ENCODE data around the gene HYAL1.
A peak's percentile ranks its signal among the peaks of the same experiment; 100 is the strongest.

The HYAL1 gene

DNA sequence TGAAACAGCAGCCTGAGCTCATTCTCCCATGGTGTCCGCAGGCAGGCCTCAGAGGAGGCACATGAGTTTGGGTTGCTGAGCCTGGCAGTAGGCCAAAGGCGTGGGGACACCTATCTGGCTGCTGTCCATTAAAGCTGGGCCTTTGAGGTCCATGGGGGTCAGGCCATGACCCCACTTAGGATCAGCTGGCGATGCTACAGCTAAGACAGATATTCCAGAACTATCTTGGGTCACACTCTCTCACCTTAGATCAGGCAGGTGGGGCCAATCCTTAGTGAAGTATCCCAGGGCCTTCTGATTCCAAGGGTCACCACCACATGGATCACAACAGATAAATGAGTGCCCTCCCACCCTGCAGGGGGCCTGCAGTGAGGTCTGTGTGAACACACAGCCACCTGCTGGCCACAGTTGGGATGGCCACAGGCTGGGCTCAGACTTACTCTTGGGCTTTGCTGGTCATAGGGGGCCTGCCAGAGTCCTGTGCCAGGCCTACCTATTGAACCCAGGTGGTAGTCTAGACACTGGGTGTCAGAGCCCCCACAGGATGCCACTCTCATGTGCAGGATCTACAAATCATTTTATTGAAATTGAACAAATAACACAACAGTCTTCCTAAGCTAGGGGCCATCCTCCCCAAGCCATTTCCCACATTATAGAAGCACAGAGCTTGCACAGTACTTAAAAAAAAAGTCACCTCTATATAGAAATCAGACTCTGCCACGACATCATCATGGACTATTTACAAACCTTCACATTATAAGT, 21.2 kb upstream of the HYAL1 start:
- Mint-ChIP-seq H3K9me3 (no peaks in the 10 kb centered on the region), H3K27ac (no peak overlapping the region), H3K27me3 (no peaks in the 10 kb centered on the region), H3K4me3 (no peak overlapping the region), H3K4me1 (peaks cover 65% of the 10 kb centered on the region)
- ATAC-seq, result peak; percentile 48
- DNase-seq, result peak; percentile 68 to 71

DNA sequence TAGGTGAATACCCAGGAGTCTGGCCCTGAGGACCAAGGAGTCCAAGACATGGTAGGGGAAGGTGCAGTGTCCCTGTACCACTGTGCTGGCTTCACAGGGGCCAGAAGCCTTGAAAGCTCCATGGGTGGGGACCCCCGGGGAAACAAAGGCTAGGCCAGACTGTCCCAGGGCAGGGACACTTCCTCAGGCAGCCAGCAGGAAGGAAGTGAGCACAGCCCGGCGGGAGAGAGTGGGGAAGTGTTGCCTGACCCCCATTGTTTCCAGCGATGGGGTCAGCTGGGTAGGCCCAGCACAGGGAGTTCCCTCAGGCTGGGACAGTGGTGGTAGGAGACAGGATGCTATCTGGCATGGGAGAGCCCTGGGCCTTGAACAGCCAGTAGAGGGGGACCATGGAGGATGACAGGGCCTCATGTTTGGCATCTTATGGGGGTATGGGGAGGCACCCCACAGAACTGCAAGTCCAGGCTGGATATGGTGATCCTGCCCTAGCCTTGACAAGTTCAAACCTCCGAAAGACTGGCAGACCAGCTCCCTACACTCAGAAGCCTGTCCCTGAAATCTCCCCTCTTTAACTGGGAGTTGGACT, 20.3 kb upstream of the HYAL1 start:
- Mint-ChIP-seq H3K4me1 (peaks cover 70% of the 10 kb centered on the region), H3K9me3 (no peaks in the 10 kb centered on the region), H3K27ac (peak overlapping the region in 1 of 2 donors; percentile 52), H3K27me3 (no peaks in the 10 kb centered on the region), H3K4me3 (no peak overlapping the region)
- ATAC-seq (no peak), DNase-seq (no peak)

DNA sequence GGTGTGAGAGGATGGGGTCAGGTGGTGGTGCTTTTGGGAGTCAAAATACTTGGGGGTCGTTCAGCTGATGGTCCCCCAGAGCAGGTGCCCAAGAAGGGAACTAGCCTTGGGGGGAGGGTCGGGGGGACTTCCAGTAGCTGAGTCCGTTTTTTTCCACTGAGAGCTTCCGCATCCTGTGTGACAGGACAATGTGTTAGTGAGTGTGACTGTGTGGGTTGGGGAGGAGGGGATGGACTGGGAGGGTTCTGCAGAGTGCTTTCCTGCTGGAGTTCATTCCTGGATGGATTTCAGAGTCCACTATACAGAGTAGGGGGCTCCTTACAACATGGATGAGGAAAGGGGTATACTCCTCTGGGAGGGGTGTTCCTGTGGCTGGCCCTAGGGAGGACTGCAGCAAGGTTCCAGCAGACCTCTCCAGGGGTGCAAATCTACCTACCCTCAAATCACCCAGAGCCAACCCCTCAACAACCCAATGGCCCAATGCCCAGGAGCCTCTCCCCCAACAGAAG, 19.8 kb upstream of the HYAL1 start:
- Mint-ChIP-seq H3K9me3 (no peaks in the 10 kb centered on the region), H3K27ac (peak overlapping the region in 1 of 2 donors; percentile 52), H3K4me3 (no peak overlapping the region), H3K27me3 (no peaks in the 10 kb centered on the region), H3K4me1 (peaks cover 75% of the 10 kb centered on the region)
- DNase-seq (no peak), ATAC-seq (no peak)

DNA sequence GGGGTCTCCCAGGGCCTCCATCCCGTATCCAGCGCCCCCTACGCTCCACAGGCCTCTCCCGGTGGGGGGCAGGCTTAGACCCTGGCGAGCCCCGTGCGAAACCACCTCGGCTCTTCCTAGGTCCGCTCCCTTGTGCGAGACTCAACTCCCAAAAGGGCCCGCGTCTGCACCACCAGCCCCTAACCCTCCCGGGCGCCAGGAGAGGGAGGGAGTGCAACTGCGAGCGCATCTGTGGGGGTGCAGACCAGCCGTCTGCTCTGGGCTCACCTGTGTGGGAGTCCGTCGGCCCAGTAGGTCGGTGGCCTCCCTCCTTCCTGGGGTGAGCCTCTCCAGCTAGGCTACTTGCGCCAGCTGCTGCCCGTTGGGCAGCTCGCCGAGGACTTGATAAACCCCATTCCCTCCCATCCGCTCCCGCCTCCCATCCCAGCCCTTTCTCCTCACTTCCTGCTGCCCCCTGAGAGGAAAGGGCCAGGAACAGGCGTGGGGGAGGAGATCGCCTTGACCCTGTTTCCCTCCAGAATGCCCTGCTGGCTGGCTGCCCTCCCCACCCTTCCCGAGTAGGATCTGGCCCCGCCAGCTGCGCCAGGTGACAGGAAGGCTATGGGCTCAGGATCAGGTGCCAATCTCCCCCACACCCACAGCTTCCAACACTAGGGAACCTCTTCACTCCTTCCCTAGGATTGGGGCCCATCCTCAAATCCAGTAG, 19.2 kb upstream of the HYAL1 start, which contains the start of gene HYAL2:
HYAL2 (minus strand) TSS at position 360 of the 706 bp plus-strand sequence. CDS start 2,256 bp downstream, outside the sequence.
- Mint-ChIP-seq H3K27me3 (no peaks in the 10 kb centered on the region), H3K4me3 (peak within 1 kb of the TSS; percentile 83 to 85), H3K9me3 (no peaks in the 10 kb centered on the region), H3K4me1 (peaks cover 78% of the 10 kb centered on the region), H3K27ac (peak within 1 kb of the TSS; percentile 99 to 100)
- ATAC-seq (no peak), DNase-seq (no peak)

DNA sequence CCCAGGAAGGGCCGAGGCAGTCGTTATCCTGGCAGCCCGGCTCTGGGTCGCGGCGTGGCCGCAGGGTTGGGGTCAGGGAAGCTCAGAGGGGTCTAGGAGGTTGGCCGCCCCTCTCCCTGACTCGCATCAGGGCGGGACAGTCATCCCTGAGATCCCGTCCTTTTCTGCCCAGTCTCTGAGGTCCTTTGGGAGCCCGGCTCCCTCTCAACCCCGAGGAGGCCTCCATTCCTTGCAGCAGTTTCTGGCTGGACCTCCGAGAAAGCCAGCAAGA, 18.7 kb upstream of the HYAL1 start:
- Mint-ChIP-seq H3K4me3 (peak overlapping the region; percentile 83 to 85), H3K9me3 (no peaks in the 10 kb centered on the region), H3K4me1 (peaks cover 78% of the 10 kb centered on the region), H3K27me3 (no peaks in the 10 kb centered on the region), H3K27ac (peak overlapping the region; percentile 65 to 100)
- DNase-seq (no peak), ATAC-seq (no peak)

DNA sequence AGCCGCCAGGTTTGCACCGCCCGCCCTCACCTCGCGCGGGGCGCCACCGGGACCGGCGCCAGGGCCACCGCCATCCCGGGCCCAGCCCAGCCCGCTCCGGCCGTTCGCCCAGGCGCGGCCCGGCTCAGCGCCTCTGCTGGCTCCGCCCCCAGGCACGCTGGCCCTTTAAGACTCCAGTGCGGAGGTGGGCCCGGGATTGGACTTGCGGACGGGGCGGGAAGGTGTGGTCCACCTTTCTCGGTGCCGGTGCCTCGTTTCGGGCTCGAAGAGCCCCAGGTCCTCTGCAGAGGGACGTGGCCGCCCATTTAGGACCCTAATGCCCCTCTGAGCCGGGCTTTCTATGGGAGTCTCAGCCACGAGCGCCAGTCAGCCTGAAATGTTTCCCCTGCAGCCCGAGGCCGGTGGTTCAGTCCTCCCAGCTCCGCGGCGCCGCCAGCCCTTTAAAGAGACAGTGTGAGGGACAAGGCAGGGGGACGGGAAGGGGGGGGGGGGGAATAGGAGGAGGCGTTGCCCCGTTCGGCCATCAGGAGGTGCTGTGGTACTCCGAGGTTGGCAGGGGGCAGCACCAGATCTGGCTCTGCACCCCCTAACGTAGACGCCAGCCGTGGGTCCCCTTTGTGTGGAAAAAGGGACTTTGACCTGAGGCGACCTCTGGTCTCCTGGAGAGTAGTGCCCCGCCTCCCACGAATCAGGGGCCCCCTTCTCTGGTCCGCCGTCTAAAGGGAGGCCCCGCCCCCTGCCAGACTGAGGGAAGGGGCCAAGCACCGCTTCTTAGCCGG, 18.2 kb upstream of the HYAL1 start:
- DNase-seq (peak; percentile 84 to 86), ATAC-seq (peak; percentile 79)
- H3K27me3 Mint-ChIP-seq, result no peaks in the 10 kb centered on the region
- no peaks in the 10 kb centered on the region for H3K9me3 Mint-ChIP-seq
- H3K4me3 Mint-ChIP-seq, result peak overlapping the region; percentile 83 to 85
- peak overlapping the region; percentile 99 to 100 for H3K27ac Mint-ChIP-seq
- H3K4me1 Mint-ChIP-seq, result peaks cover 78% of the 10 kb centered on the region

DNA sequence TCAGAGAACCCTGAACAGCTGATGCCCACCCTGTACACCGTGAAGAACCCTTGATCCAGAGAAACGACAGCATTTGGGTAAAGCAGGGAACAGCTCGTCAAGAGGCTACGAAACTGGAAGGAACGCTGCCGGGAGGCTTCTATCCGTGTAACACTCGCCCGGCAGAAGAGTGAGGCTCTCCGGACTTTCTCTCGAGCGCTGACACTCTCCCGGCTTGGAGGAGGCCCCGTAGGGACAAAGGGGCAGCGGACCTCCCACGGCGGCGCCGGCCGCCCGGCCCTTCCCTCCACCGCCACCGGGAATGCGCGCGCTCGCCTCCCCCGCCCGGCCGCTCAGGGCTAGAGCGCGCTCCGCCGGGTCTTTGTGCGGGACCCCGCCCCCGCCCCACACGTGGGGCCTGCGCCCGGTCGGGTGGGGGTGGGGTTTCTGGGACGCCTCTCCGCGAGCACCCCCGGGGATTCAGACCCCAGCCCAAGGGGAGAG, 17.5 kb upstream of the HYAL1 start:
- Mint-ChIP-seq H3K4me1 (peaks cover 79% of the 10 kb centered on the region), H3K4me3 (peak overlapping the region; percentile 83 to 91), H3K27me3 (no peaks in the 10 kb centered on the region), H3K27ac (peak overlapping the region; percentile 53 to 85), H3K9me3 (no peaks in the 10 kb centered on the region)
- DNase-seq (no peak), ATAC-seq (peak; percentile 62)

DNA sequence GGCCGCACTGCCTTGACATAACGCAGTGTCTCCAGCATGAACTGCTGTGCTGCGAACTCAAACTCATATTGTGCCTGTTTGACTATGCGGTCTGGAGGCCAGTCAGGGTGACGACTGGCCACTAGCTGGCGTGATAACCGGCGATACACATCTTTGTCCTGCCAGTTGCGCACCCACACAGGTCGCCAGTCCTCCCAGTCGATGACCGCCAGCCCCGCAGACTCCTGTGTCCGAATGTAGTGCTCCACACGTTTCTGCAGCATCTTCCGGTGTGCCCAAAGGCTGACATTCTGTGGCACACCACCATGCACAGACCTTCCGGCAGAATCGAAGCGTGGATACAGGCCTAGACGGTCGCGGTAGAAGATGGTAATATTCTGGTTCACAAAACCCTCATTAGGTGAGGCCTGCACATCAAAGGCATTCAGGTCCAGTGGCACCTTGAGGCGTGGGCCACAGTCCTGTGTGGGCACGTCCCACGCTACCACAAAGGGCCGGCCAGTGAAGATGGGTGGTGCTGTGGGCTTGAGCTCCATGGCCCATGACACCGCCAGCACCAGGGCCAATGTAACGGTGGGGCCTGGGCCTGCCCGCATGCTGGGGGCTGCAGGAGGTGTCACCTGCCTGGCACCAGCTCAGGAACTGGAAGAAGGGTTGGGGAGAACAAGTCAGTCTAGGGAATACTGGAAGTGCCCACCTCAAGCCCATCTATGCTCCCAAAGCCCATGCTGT, 16.7 kb upstream of the HYAL1 start:
- no peak for ATAC-seq
- H3K27me3 Mint-ChIP-seq, result no peaks in the 10 kb centered on the region
- no peaks in the 10 kb centered on the region for H3K9me3 Mint-ChIP-seq
- peak overlapping the region; percentile 83 to 91 for H3K4me3 Mint-ChIP-seq
- peaks cover 82% of the 10 kb centered on the region for H3K4me1 Mint-ChIP-seq
- DNase-seq, result no peak
- H3K27ac Mint-ChIP-seq, result no peak overlapping the region

DNA sequence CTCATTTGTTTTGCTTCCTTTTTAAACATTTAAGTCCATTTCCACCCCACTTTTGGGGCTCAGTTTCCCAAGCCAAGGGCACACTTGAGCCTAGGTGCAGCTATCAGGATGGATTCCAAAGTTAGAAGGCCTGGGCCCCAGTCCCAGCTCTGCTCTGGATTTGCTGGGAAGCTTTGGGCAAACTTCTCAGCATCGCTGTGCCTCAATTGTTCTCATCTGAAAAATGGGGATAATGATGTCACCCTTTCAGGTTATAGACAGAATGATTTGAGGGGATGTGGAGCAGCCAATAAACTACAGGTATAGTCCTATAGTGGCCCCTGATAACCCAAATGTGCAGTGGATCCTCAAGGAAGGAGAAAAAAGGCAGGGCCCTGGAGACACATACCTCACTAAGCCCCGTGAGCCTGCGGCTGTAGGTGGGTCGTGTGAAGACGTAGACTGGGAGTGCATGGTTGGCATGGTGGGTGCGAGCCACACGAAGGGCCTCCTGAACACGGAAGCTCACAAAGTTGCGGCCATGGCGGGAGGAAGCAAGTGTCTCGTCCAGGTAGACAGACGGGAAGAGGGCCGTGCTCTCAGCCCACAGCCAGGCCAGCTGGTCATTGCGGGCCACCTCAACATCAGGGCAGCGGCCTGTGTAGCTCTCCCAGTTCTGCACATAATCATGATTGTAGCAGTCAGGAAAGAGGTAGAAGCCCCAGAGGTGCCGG, 16.0 kb upstream of the HYAL1 start:
- Mint-ChIP-seq H3K27ac (no peak overlapping the region), H3K4me1 (peaks cover 77% of the 10 kb centered on the region), H3K9me3 (no peaks in the 10 kb centered on the region), H3K27me3 (no peaks in the 10 kb centered on the region), H3K4me3 (no peak overlapping the region)
- DNase-seq, result no peak
- no peak for ATAC-seq

DNA sequence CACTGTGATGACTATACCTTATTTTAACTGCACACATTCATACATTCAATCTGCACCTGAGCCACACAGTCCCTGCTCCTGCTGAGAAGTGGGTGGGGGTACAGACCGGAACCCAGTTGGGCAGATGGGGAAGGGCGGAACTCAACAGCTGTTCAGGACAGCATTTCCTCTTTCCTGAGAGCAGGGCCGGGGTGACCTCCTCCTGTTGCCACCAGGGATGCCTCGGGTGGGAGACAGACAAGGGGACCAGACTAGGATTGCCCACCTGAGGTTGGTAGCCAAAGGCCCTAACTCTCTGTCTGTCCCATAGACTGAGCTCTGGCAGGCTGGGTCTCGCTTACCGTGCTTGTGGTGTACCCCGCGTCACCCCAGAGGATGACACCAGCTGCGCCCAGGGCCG, 15.2 kb upstream of the HYAL1 start:
- Mint-ChIP-seq H3K4me1 (peaks cover 71% of the 10 kb centered on the region), H3K9me3 (no peaks in the 10 kb centered on the region), H3K27me3 (no peaks in the 10 kb centered on the region), H3K27ac (no peak overlapping the region), H3K4me3 (no peak overlapping the region)
- DNase-seq (no peak), ATAC-seq (no peak)

DNA sequence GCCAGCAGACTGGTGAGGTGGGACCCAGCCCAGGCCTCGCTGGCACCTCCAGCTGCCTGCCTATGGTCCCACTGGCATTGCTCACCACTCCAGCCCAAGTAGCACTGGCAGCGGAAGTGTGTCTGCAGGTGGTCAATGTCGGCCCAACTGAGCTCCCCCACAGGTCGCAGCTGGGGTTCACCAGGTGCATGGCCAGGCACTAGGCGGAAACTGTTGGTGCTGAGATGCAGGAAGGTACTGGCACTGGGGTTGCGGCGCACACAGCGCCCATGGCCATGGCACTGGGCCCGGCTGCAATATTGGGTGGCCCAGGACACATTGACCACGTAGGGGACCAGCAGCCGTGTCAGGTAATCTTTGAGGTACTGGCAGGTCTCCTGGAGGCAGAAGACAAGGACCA, 14.8 kb upstream of the HYAL1 start:
- Mint-ChIP-seq H3K27ac (no peak overlapping the region), H3K27me3 (no peaks in the 10 kb centered on the region), H3K9me3 (no peaks in the 10 kb centered on the region), H3K4me3 (no peak overlapping the region), H3K4me1 (peaks cover 66% of the 10 kb centered on the region)
- no peak for DNase-seq
- no peak for ATAC-seq

DNA sequence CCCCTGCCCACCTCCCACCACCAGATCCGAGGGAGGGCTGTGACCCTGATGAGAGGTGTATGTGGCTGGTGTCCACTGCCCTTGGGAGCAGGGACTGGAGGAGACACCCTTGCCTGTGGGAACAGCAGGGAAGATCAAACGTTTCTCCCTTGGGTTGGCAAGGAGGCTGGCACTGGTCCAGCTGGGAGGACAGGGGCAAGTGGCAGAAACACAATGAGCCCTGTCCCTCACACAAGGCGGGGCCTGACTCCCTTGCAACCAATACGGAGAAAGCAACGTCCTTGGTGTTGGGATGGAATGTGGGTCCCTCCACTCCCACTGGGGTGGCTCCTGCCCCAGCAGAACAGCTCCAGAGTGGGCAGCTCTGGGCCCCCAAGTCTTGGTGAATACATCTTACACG, 13.9 kb upstream of the HYAL1 start:
- H3K27me3 Mint-ChIP-seq, result no peaks in the 10 kb centered on the region
- peaks cover 58% of the 10 kb centered on the region for H3K4me1 Mint-ChIP-seq
- ATAC-seq, result no peak
- H3K4me3 Mint-ChIP-seq, result no peak overlapping the region
- no peaks in the 10 kb centered on the region for H3K9me3 Mint-ChIP-seq
- no peak for DNase-seq
- no peak overlapping the region for H3K27ac Mint-ChIP-seq

DNA sequence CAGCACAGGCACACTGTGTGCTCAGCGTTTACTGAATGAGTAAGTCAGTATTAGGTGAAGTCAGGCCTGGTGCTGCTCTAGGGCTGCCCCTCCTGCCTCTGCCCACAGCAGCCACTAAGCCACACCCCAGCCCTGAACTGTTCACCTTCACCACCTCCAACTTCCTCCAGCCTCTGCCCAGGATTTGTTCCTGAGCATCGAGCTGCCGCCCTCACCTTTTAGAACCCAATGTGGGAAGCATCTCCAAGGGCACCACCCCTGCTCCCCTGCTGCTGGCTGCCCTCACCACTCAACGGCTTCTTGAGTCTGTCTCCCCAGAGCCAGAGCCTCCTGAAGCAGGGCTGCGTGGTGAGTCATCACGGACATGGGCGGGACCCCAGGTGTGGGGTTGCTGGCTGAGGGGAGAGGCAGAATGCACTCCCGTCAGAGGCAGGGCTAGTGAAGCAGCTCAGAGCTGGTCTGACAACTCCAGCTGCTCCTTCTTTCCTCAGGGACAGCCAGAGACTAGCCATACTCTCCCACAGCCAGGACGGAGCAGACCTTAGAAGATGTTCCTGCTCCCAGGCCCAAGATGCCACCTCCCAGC, 13.4 kb upstream of the HYAL1 start:
- peak; percentile 46 to 61 for DNase-seq
- peak; percentile 63 for ATAC-seq
- peaks cover 53% of the 10 kb centered on the region for H3K4me1 Mint-ChIP-seq
- peak overlapping the region in 1 of 2 donors; percentile 80 for H3K27ac Mint-ChIP-seq
- H3K27me3 Mint-ChIP-seq, result no peaks in the 10 kb centered on the region
- H3K4me3 Mint-ChIP-seq, result peak overlapping the region in 1 of 2 donors; percentile 64
- no peaks in the 10 kb centered on the region for H3K9me3 Mint-ChIP-seq

DNA sequence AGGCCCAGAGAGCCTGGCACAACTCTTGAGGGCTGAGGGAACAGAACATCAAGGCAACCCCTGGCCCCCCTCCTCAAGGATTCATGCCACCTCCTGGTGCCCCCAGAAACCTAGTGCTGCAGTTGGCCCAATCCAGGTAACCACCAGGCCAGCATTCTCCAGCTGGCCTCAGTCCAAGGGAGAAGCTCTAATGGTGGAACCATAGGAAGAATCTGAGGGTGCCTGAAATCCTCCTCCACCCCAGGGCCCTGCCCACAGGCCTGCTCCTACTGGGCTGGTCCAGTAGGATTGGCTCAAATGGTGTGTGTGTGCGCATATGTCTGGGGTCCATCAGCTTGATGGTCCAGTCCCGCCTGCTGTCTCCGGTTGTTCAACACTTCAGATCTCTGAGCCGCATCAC, 11.4 kb upstream of the HYAL1 start:
- no peak for DNase-seq
- no peaks in the 10 kb centered on the region for H3K27me3 Mint-ChIP-seq

More for the DNA sequence above, 11.4 kb upstream of the HYAL1 start:
- Mint-ChIP-seq H3K4me1 (peaks cover 43% of the 10 kb centered on the region), H3K4me3 (no peak overlapping the region), H3K27ac (peak overlapping the region in 1 of 2 donors; percentile 52), H3K9me3 (no peaks in the 10 kb centered on the region)
- ATAC-seq, result no peak

Data from stimulated activated naive CD8-positive, alpha-beta T cell treated with anti-CD3 and anti-CD28 coated beads, Interleukin-15, amount 100 ng/mL, for 72 hours (primary cell).